Measurements from ENCODE around the gene FDXR. TPM values are rescaled to one million over a fixed set of nuclear protein-coding genes. Genes with fewer than 3 reads are reported as not detected.

Gene FDXR
- polyA plus RNA-seq, 3 donors: 2.5 to 7.3 (median 6.2) TPM

DNA sequence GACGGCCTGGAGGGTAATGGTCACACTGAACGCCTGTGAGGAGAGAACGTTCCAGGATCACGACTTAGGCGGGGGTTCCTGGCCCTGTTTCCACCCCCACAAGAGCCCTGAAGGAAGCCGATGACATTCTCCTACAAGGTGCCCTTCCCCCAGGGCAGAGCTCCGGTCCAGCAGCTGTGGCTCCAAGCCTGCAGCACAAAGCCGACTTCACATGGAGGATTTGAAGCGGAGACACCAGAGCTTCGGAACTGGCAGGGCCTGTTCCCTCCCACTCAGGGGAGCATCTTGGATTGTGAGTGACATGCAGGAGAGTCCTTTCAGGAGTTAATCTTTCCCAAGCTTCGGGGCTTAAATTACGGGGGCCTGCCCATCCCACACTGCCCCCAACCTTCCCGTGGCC is 15.7 kb upstream of the FDXR start:
- H4K20me1 ChIP-seq (ENCODE audit: insufficient read depth, low read length): no peaks in the 10 kb centered on the region
- DNase-seq: no peak
- intact Hi-C loops (cut with micrococcal nuclease): no loop called here
- H3K27me3 Mint-ChIP-seq (ENCODE audit: low read depth in 3 of 3): peaks cover 32 to 45% (median 39%) of the 10 kb centered on the region in 3 donors
- H3K27me3 ChIP-seq (ENCODE audit: control insufficient read depth in 2 of 2, insufficient read depth in 2 of 2, low read length in 2 of 2): peaks cover 13 to 21% of the 10 kb centered on the region in 2 donors
- H3K9me3 Mint-ChIP-seq: peaks cover 0 to 6% (median 1%) of the 10 kb centered on the region in 7 donors
- 81% methylated on average over 10 of the region's 13 CpGs for WGBS (ENCODE audit: insufficient coverage)
- peaks cover 0 to 2% of the 10 kb centered on the region in 2 donors for H3K36me3 Mint-ChIP-seq
- H3K4me1 ChIP-seq (ENCODE audit: control insufficient read depth in 1 of 2, insufficient read depth in 2 of 2, low read length in 2 of 2): peaks cover 7 to 17% of the 10 kb centered on the region in 2 donors
- no peak overlapping the region for H3K4me3 Mint-ChIP-seq
- no peak overlapping the region for H3K4me2 ChIP-seq (replicated peaks; ENCODE audit: extremely low read depth, low read length, poor library complexity, severe bottlenecking)
- peaks cover 13% of the 10 kb centered on the region for H3K4me1 Mint-ChIP-seq
- H3K27ac ChIP-seq (ENCODE audit: low read depth in 1 of 2, low read length in 2 of 2): no peak overlapping the region
- H3K27ac Mint-ChIP-seq: no peak overlapping the region
- no peak overlapping the region for H3K4me3 ChIP-seq (replicated peaks in 1 of 3; ENCODE audit: low read depth in 2 of 3, low read length in 3 of 3)
- no peak overlapping the region for H2AFZ ChIP-seq (ENCODE audit: insufficient read depth, low read depth, low read length, poor library complexity, severe bottlenecking)
- TF ChIP-seq, protein P1, sequence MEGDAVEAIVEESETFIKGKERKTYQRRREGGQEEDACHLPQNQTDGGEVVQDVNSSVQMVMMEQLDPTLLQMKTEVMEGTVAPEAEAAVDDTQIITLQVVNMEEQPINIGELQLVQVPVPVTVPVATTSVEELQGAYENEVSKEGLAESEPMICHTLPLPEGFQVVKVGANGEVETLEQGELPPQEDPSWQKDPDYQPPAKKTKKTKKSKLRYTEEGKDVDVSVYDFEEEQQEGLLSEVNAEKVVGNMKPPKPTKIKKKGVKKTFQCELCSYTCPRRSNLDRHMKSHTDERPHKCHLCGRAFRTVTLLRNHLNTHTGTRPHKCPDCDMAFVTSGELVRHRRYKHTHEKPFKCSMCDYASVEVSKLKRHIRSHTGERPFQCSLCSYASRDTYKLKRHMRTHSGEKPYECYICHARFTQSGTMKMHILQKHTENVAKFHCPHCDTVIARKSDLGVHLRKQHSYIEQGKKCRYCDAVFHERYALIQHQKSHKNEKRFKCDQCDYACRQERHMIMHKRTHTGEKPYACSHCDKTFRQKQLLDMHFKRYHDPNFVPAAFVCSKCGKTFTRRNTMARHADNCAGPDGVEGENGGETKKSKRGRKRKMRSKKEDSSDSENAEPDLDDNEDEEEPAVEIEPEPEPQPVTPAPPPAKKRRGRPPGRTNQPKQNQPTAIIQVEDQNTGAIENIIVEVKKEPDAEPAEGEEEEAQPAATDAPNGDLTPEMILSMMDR (IDR thresholded peaks at IDR 0.05): no peak
- no peaks in the 10 kb centered on the region for H3K36me3 ChIP-seq (replicated peaks in 1 of 2; ENCODE audit: control insufficient read depth in 1 of 2, insufficient read depth in 2 of 2, low read length in 2 of 2)
- H3K9me3 ChIP-seq (replicated peaks in 1 of 2; ENCODE audit: control insufficient read depth in 1 of 2, insufficient read depth in 1 of 2, low read length in 2 of 2): peaks cover 0 to 11% of the 10 kb centered on the region in 2 donors
- H3K79me2 ChIP-seq (ENCODE audit: insufficient read depth, low read length): no peaks in the 10 kb centered on the region
- H3K9ac ChIP-seq (ENCODE audit: insufficient read depth, low read length, poor library complexity, severe bottlenecking): no peak overlapping the region

DNA sequence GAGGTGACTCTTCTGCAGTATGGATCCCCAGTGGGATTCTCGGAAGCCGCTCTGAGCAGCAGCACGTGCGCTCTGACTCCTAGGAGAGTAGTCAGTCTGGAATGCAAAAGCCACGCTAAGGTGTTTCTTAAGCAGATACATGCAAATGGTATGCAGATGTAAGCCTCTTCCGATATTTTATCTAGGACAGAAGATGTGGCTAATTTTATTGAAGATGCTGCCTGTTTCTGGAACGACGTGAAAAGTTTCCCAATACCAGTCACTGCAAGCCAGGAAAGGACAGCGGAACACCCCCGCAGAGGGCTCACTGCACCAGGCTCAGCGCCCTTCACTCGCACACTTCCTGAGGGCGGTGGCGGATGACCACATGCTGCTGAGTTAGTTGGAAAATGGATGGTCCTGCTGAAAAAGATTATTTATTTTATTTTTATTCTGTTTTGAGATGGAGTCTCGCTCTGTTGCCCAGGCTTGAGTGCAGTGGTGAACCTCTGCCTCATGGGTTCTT is 10.5 kb upstream of the FDXR start:
- H3K27ac Mint-ChIP-seq: peak overlapping the region in 3 of 7 donors; percentile 23 to 60 (median 49)
- peak; percentile 39 to 60 (median 50) for DNase-seq
- peaks cover 27 to 28% of the 10 kb centered on the region in 2 donors for H3K4me1 ChIP-seq (ENCODE audit: control insufficient read depth in 1 of 2, insufficient read depth in 2 of 2, low read length in 2 of 2)
- peak overlapping the region; percentile 10 for H3K4me2 ChIP-seq (replicated peaks; ENCODE audit: extremely low read depth, low read length, poor library complexity, severe bottlenecking)
- H3K27me3 ChIP-seq (ENCODE audit: control insufficient read depth in 2 of 2, insufficient read depth in 2 of 2, low read length in 2 of 2): no peaks in the 10 kb centered on the region
- H3K36me3 Mint-ChIP-seq: no peaks in the 10 kb centered on the region
- H3K27me3 Mint-ChIP-seq (ENCODE audit: low read depth in 3 of 3): peaks cover 3 to 15% (median 14%) of the 10 kb centered on the region in 3 donors
- H3K36me3 ChIP-seq (replicated peaks in 1 of 2; ENCODE audit: control insufficient read depth in 1 of 2, insufficient read depth in 2 of 2, low read length in 2 of 2): no peaks in the 10 kb centered on the region
- H3K4me1 Mint-ChIP-seq: peaks cover 32% of the 10 kb centered on the region
- H2AFZ ChIP-seq (ENCODE audit: insufficient read depth, low read depth, low read length, poor library complexity, severe bottlenecking): peak overlapping the region; percentile 4
- intact Hi-C loops (cut with micrococcal nuclease): no loop called here
- H3K79me2 ChIP-seq (ENCODE audit: insufficient read depth, low read length): no peaks in the 10 kb centered on the region
- WGBS (ENCODE audit: insufficient coverage): 36% methylated on average over 11 of the region's 15 CpGs
- H3K4me3 ChIP-seq (replicated peaks in 1 of 3; ENCODE audit: low read depth in 2 of 3, low read length in 3 of 3): no peak overlapping the region
- H3K9me3 Mint-ChIP-seq: peaks cover 0 to 5% (median 0%) of the 10 kb centered on the region in 7 donors
- H3K27ac ChIP-seq (ENCODE audit: low read depth in 1 of 2, low read length in 2 of 2): no peak overlapping the region
- no peaks in the 10 kb centered on the region for H4K20me1 ChIP-seq (ENCODE audit: insufficient read depth, low read length)
- no peak overlapping the region for H3K9ac ChIP-seq (ENCODE audit: insufficient read depth, low read length, poor library complexity, severe bottlenecking)
- H3K4me3 Mint-ChIP-seq: peak overlapping the region; percentile 43 to 80
- TF ChIP-seq, protein P1 (IDR thresholded peaks at IDR 0.05): no peak
- no peaks in the 10 kb centered on the region for H3K9me3 ChIP-seq (replicated peaks in 1 of 2; ENCODE audit: control insufficient read depth in 1 of 2, insufficient read depth in 1 of 2, low read length in 2 of 2)
